Spleen (tissue), 11 donors: ENCODE measurements around the gene AKAP13. TPM values are rescaled to one million over a fixed set of nuclear protein-coding genes. Genes with fewer than 3 reads are reported as not detected.

ENCODE experiments used
- DNase-seq: peaks from one replicate; pipeline ENCODE4 v3.0.0-alpha.2; 2020
- H3K27ac ChIP-seq, 8 donors: fragments of 200-600 bp; sonication (generic) in 7 of 8; 1 replicate in 4 of 8; 2 replicates in 4 of 8; pipeline versions ENCODE4 v1.5.0 to v1.8.0; 2016 to 2021; ENCODE audit warnings: inconsistent platforms in 4 of 8, mild to moderate bottlenecking in 4 of 8, moderate library complexity in 1 of 8
- H3K27me3 ChIP-seq, 7 donors: fragments of 200-600 bp; sonication (generic) in 6 of 7; replicated peaks in 1 of 7; 1 replicate in 4 of 7; 2 replicates in 3 of 7; pipeline versions ENCODE4 v1.5.0 to v1.8.0; 2016 to 2021; ENCODE audit warnings: inconsistent platforms in 3 of 7, mild to moderate bottlenecking in 1 of 7
- H3K36me3 ChIP-seq, 6 donors: fragments of 200-600 bp; sonication (generic) in 5 of 6; 1 replicate in 4 of 6; 2 replicates in 2 of 6; pipeline versions ENCODE4 v1.5.0 to v1.8.0; 2016 to 2021; ENCODE audit warnings: inconsistent platforms in 2 of 6
- H3K4me1 ChIP-seq, 6 donors: fragments of 200-600 bp; sonication (generic) in 5 of 6; 1 replicate in 3 of 6; 2 replicates in 3 of 6; pipeline versions ENCODE4 v1.5.0 to v1.8.0; 2016 to 2021; ENCODE audit warnings: inconsistent platforms in 3 of 6
- H3K4me3 ChIP-seq, 8 donors: fragments of 200-600 bp; sonication (generic) in 7 of 8; 1 replicate in 4 of 8; 2 replicates in 4 of 8; pipeline versions ENCODE4 v1.5.0 to v1.8.0; 2016 to 2021; ENCODE audit warnings: inconsistent platforms in 4 of 8, mild to moderate bottlenecking in 4 of 8, moderate library complexity in 2 of 8
- H3K9me3 ChIP-seq, 8 donors: fragments of 200-600 bp; sonication (generic) in 7 of 8; 1 replicate in 4 of 8; 2 replicates in 4 of 8; pipeline versions ENCODE4 v1.5.0 to v1.8.0; 2016 to 2021; ENCODE audit warnings: inconsistent platforms in 4 of 8
- POLR2A ChIP-seq, 3 donors: fragments of 450-650 bp; IDR thresholded peaks; one replicate each; pipeline ENCODE4 v1.5.1; 2017; ENCODE audit warnings: antibody characterized with exemption in 3 of 3, mild to moderate bottlenecking in 1 of 3
- POLR2AphosphoS5 ChIP-seq, 3 donors: sonication (generic); formaldehyde crosslinking; IDR thresholded peaks; one replicate each; pipeline ENCODE4 v1.5.1; 2017; ENCODE audit warnings: antibody characterized with exemption in 3 of 3
- WGBS, 5 donors: extraction: QIAGEN DNeasy Blood & Tissue Kit in 3 of 5; methylation state at CpG; one replicate each; pipeline versions ENCODE4 v1.1.5 to v1.1.7; 2013 to 2018; 5-methylcytosine and 5-hydroxymethylcytosine counted together
- intact Hi-C: fragments of 100-400 bp; cut with DNase I; formaldehyde crosslinking; loops from one replicate; pipeline ENCODE4 v1.15.0; 2023; ENCODE audit warnings: low total_unique reads
- polyA plus RNA-seq, 3 donors: library from polyadenylated mRNA; stranded (reverse); fragments of 200-250 nt; gene quantifications; one replicate each; pipeline ENCODE4 v1.2.1, GENCODE V29; 2013
- total RNA-seq, 7 donors: library from RNA; depleted of rRNA in 3 of 7; stranded (reverse); fragments of >200 nt in 3 of 7; fragmentation: NEBNext Ultra II Directional in 4 of 7; extraction: Animal tissue kit (Norgen Biotek cat#: 25700) in 4 of 7; gene quantifications; one replicate each; pipeline versions ENCODE4 v1.1.0 to v1.2.1, GENCODE V29; 2016 to 2021
- TF ChIP-seq, protein P1 (sequence below), 11 experiments: fragments of 200-600 bp in 7 of 11; fragments of 450-650 bp in 4 of 11; sonication (generic) in 4 of 11; IDR thresholded peaks in 8 of 11; conservative IDR thresholded peaks in 3 of 11; 1 replicate in 7 of 11; 2 replicates in 4 of 11; pipeline versions ENCODE4 v1.4.0 to v1.8.0; 2016 to 2021; ENCODE audit warnings: antibody characterized with exemption in 11 of 11, inconsistent platforms in 4 of 11, mild to moderate bottlenecking in 1 of 11
- donor health status: healthy with polysubstance abuse.
- donor health status: DM: no; HTN: no; CAD: no; lungs with moderate emphysema.
- donor health status: DM: no; HTN: no; CAD: no.
- donor health status: Bipolar disorder and iron deficiency.
- donor health status: healthy.
- donor health status: DM: no; HTN: no; CAD: no.
- donor health status: DM: yes; HTN: yes; CAD: no.

Gene AKAP13
- total and polyA plus RNA-seq, 10 donors: 35.4 to 413 (median 260) TPM

DNA sequence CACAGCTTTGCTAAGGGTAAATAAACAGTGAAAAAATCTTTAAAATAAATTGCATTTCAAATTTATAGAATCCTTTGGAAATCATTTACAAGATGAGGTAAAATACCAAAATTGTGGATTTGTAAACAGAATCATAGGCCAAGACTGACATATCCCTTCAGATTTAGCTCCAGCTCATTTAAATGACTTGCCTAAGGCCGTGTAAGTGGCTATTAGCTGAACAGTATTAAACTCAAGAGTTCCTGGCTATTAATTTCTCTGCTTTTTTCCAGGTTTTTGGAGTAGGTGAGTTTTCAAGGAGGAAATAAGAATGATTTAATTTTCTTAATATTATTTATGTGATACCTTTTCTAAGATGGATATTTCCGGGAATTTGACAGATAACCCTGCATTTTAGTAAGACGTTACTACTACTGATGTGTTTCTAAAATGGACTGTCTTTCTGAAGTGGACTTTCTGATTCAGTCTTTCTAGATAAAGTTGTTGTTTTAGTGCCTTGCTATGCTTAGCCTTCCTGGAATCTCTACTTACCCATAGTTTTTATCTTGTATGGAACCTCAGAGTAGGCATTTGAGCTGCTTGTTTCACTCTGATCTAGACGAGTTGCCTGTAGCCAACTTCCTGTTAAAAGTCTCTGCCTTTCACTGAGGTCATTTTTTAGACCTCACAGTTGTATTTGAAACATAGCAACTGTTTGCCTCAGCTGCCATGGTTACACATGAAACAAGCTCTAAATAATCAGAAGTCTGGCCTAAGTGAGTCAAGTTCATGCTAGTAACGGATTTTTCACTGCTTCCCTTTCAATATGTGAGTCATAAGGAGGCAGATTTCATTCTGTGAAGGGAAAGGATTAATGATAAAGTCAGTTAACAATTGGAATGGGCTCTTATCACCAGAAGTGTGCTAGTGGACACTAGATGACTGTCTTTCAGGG lies 287.4 kb downstream of the AKAP13 start:
- WGBS, 5 donors: 36 to 49% (median 39%) methylated on average over 5 of the region's 5 CpGs
- intact Hi-C loops: no loop called here
- DNase-seq: no peak
- Histone ChIP-seq H3K27ac (peak overlapping the region; percentile 31 to 74 (median 70)), H3K4me1 (peaks cover 12 to 47% (median 25%) of the 10 kb centered on the region in 6 donors), H3K9me3 (peaks cover 0 to 6% (median 0%) of the 10 kb centered on the region in 8 donors), H3K36me3 (peaks cover 4 to 100% (median 73%) of the 10 kb centered on the region in 6 donors), H3K27me3 (no peaks in the 10 kb centered on the region), H3K4me3 (no peak overlapping the region)
- TF ChIP-seq POLR2A (IDR thresholded peaks at IDR 0.05) (no peak), POLR2AphosphoS5 (IDR thresholded peaks at IDR 0.05) (peak in 1 of 3 donors; percentile 63)
- TF ChIP-seq, protein P1, sequence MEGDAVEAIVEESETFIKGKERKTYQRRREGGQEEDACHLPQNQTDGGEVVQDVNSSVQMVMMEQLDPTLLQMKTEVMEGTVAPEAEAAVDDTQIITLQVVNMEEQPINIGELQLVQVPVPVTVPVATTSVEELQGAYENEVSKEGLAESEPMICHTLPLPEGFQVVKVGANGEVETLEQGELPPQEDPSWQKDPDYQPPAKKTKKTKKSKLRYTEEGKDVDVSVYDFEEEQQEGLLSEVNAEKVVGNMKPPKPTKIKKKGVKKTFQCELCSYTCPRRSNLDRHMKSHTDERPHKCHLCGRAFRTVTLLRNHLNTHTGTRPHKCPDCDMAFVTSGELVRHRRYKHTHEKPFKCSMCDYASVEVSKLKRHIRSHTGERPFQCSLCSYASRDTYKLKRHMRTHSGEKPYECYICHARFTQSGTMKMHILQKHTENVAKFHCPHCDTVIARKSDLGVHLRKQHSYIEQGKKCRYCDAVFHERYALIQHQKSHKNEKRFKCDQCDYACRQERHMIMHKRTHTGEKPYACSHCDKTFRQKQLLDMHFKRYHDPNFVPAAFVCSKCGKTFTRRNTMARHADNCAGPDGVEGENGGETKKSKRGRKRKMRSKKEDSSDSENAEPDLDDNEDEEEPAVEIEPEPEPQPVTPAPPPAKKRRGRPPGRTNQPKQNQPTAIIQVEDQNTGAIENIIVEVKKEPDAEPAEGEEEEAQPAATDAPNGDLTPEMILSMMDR (IDR thresholded peaks at IDR 0.05 in 8 of 11, conservative IDR thresholded peaks at IDR 0.05 in 3 of 11): no peak

DNA sequence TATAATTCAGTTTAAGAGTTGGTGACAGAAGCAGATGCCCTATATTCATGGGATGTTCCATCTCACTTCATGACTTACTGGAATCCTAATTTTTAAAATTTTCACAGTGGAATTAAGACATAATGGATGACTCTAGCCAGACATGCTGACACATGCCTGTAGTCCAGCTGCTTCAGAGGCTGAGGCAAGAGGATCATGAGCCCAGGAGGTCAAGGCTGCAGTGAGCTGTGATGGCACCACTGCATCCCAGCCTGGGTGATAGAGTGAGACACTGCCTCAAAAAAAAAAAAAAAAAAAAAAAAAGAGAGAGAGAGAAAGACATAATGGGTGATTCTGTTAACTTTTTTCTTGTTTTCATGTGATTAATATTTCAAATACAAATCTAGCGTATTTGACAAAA lies 290.8 kb downstream of the AKAP13 start:
- peaks cover 12 to 53% (median 27%) of the 10 kb centered on the region in 6 donors for H3K4me1 ChIP-seq
- intact Hi-C loops: no loop called here
- WGBS, 5 donors: 96 to 100% (median 98%) methylated on average over 1 of the region's 1 CpG
- no peaks in the 10 kb centered on the region for H3K27me3 ChIP-seq
- peaks cover 0 to 100% (median 59%) of the 10 kb centered on the region in 6 donors for H3K36me3 ChIP-seq
- DNase-seq: no peak
- H3K4me3 ChIP-seq: no peak overlapping the region
- H3K9me3 ChIP-seq: no peaks in the 10 kb centered on the region
- TF ChIP-seq POLR2AphosphoS5 (IDR thresholded peaks at IDR 0.05) (no peak), POLR2A (IDR thresholded peaks at IDR 0.05) (no peak)
- TF ChIP-seq, protein P1 (IDR thresholded peaks at IDR 0.05 in 8 of 11, conservative IDR thresholded peaks at IDR 0.05 in 3 of 11): no peak
- peak overlapping the region in 3 of 8 donors; percentile 2 to 40 (median 31) for H3K27ac ChIP-seq

DNA sequence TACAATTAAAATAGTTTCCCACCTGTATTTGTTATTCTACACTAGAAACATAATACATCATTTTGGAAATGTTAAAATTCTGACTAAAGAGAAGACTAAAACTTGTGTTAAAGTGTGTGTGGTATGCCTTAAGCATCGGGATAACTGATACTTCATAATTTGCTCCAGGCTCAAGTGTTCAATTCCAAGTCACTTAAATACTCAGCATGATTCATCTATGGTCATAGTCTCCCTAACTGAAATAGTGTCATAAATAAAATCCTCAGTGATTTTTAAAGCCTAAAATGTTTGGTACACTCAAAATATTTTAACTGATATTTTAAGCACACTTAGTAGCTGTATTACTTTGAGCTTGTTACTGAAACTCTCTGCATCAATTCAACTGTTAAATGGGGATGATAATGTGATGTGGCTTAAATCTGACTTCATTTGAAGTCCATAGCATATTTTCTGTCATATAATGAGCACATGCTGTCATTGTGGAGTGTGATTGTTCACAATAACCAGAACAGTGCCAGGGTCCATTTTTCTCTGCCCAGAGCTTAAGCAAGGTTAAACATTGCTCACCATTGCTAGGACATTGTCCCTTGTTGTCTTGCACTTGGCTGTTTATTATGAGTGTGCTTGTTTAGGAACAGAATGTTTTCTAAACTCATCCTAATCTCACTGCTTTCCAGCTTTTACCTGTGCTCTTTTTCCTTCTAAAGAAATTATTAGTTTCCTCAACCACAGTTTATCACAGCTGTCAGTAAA lies 292.1 kb downstream of the AKAP13 start:
- Histone ChIP-seq H3K4me1 (peaks cover 11 to 40% (median 19%) of the 10 kb centered on the region in 6 donors), H3K36me3 (peaks cover 0 to 100% (median 62%) of the 10 kb centered on the region in 6 donors), H3K27me3 (no peaks in the 10 kb centered on the region), H3K27ac (peak overlapping the region in 5 of 8 donors; percentile 9 to 47 (median 32)), H3K4me3 (no peak overlapping the region), H3K9me3 (no peaks in the 10 kb centered on the region)
- no peak for TF ChIP-seq POLR2A (IDR thresholded peaks at IDR 0.05)
- TF ChIP-seq POLR2AphosphoS5 (IDR thresholded peaks at IDR 0.05): no peak
- TF ChIP-seq, protein P1 (IDR thresholded peaks at IDR 0.05 in 8 of 11, conservative IDR thresholded peaks at IDR 0.05 in 3 of 11): no peak
- WGBS, 5 donors: 81 to 90% (median 88%) methylated on average over 1 of the region's 1 CpG
- no peak for DNase-seq
- intact Hi-C loops: no loop called here
